NCI-H2029 treated with DMSO at 0.1 percent for 48 hours (cell line): ENCODE data around the gene LAMC3.

ENCODE experiments used
- DNase-seq: peaks from one replicate; lab custom pipeline; 2025; lab: John Stamatoyannopoulos, UW

LAMC3 gene

DNA sequence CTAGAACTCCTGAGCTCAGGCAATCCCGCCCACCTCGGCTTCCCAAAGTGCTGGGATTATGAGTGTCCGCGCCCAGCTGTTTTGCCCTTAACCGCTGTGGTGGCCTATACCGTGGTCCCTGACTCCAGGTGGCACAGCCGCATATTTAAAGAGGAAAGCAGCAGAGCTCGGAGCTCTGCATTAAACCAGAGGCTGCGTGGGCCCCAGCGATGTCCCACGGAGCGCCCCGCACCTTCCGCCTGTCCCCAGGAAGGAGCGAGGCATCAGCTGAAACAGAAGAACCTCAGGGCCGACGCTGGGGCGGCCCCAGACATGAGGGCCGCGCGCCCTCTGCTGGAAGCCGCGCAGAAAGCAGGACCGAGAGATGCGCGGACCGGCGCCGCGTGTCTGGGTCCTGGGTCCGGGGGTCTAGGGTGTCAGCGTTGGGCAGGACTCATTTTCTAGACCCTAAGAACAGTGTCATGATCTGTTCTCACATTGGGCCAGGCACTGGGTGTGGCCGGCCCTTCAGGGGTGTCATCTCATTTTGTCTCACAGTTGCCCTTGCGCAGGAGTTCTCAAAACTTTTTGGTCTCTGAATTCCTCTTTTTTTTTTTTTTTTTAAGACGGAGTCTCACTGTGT lies 37.7 kb downstream of the LAMC3 start:
- peak; percentile 25 for DNase-seq

GRCh38 chr9:131048332-131048731 lies 39.4 kb downstream of the LAMC3 start:
- DNase-seq, result no peak

DNA sequence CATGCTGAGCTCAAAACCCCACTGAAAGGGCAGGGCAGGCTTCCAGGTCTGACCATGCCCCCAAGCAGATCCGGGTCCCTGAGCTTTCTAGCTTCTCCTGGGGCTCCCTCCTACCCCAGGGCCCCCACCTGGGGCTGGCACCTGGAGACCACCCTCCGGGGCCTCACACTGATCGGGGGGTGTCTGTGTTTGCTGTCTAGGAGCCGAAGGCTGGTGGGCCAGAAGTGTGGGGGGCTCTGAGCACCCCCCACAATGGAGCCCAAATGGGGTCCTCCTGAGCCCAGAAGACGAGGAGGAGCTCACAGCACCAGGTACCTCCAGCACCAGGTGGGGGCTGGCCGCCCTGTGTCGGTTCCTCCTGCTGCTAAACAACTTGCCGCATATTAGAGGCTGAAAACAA lies 39.8 kb downstream of the LAMC3 start:
- DNase-seq, result no peak

DNA sequence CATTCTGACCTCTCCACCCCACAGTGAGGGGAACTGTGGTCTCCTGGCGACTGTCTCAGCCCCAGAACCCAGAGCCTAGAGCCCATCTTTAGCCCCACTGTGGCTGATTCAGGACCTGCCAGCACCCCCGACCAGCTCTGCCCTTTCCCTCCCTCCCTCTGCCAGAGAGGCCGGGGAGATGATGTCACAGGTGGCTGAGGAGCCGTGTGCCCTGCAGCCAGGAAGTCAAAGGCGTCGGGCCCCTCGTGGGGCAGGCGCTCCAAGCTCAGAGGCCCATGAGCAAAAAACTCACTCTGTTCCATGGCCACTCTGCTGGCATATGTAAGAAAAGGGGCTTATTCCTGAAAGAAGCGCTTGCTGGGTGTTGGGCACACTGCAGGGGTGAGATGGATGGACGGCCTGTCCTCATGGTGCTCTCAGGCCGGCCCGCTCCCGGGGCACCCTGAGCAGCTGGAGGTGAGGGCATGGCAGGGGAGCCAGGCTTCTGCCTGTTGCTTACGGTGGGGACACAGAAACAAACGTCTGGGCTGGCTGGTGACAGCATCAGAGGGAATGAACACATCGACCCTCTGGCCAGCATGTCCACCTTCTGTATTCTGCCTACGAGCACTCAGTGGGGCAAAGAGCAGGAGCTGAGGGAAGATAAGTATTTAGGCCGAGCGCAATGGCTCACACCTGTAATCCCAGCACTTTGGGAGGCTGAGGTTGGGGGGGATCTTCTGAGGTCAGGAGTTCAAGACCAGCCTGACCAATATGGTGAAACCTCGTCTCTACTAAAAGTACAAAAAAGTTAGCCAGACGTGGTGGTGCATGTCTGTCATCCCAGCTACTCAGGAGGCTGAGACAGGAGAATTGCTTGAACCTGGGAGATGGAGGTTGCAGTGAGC lies 41.1 kb downstream of the LAMC3 start:
- DNase-seq, result no peak

DNA sequence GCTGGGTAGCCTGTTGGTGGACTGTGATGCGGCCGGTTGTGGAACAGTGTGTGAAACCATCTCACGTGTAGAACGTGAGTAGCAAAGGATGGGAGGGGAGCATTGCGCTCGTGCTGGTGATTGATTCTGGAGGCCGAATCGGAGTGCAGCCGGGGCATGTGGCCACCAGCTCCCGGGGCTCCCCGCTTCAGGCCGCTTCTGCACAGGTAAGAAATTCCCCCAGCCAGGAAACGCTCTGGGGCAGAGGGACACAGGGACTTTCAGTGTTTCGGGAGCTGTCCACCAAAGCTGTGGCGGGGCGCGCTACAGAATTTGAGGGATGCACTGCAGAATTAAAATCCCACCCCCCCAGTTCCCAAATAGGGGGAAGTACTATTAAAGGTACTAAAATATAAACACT lies 41.9 kb downstream of the LAMC3 start:
- no peak for DNase-seq

DNA sequence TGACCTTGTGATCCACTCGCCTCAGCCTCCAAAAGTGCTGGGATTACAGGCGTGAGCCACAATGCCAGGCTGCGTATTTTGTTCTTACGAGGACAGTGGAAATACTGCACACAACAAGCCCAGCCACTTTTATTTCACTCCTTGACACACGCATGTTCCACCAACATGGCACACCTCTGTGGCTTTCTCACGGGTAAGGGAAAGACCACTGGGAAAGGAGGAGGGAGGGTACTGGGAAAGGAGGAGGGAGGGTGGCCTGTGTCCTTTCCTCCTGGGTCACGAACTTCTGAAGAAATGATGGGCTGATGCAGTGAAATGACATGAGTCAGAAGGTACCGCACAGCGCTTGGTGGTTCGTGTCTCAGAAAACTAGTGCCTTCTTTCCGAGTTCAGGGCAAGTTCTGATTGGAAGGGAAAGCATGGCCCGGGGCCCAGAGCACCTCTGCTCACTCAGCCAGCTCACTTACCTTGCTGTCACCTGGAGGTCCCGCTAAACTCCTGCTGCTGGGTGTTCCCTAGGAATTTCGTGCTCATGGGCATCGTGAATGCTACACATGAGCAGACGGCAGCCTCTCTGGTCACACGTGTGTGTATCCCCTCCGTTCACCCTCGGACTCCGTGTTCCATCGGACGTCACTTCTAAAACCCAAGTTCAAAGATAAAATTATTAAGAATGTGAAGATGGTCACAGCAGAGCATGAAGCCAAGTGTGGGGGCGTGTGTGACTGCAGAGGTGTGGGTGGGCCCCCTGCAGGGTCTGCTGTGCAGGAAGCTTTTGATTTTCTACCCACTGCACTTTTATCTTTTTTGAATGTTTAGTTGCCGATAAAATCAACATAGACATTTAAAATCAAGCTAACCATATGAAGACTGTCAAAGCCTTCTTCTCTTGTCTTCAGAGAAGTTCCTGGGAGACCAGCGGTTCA lies 42.9 kb downstream of the LAMC3 start:
- DNase-seq, result no peak

DNA sequence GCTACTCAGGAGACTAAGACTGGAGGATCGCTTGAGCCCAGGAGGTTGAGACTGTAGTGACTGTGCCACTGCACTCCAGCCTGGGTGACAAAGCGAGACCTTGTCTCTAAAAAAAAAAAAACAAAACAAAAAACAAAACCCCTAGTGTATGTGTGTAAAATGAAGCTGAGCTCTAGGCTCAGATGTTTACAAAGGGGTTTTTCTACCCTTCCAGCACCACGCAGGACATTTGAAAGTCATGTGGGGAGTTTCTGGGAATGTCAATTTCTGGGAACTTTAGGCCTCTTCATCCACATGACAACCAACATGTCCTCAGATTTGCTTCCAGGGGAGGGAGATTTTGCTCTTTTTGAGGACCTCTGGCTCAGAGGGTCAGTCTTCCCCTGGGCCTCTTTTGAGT lies 44.9 kb downstream of the LAMC3 start:
- DNase-seq, result no peak

GRCh38 chr9:131056781-131057506 lies 48.0 kb downstream of the LAMC3 start:
- DNase-seq, result no peak

DNA sequence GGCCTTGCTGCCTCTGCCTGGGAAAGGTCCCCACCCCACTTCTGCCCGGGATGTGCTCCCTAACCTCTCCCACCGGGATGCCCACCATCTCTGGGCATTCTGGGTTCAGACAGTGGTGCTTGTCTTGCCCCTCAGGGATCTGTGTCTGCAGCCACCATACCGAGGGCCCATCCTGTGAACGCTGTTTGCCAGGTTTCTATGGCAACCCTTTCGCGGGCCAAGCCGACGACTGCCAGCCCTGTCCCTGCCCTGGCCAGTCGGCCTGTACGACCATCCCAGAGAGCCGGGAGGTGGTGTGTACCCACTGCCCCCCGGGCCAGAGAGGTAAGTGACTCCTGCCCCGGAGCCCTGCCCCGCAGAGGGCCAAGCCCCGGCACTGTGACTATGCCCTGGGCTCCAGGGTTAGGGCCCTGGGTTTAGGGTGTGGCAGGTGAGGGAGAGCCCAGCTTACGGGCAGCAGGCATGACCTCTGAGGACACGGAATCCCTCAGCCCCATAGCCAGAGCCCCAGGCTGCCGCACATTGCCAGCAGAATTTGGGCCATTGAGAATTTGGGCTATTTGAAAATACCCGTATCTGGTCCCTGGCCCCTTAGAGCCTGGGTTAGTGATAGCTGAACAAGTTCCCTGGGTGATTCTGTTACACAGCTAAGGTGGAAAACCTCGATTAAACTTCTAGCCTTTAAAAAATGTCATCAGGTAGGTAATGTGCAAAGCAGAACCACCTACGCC lies 52.1 kb downstream of the LAMC3 start:
- DNase-seq, result no peak

- DNase-seq, result no peak
Measured at GRCh38 chr9:131062969-131063368, 54.0 kb downstream of the LAMC3 start.

DNA sequence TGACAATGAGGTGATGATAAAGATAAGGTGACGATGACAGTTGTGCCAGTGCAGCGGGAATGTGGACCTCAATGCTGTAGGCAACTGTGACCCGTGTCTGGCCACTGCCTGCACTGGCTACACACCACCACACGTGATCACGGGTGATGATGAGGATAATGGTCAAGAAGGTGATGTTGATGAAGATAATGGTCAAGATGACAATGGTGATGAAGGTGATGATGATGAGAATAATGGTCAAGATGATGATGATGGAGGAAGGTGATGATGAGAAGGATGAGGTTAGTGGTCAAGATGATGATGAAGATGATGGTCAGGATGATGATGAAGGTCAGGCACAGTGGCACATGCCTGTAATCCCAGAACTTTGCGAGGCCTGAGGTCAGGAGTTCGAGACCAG lies 56.6 kb downstream of the LAMC3 start:
- DNase-seq, result no peak

GRCh38 chr9:131067625-131068024 lies 58.7 kb downstream of the LAMC3 start:
- DNase-seq, result no peak

- DNase-seq, result no peak
Measured at GRCh38 chr9:131068076-131068816, 59.3 kb downstream of the LAMC3 start.

DNA sequence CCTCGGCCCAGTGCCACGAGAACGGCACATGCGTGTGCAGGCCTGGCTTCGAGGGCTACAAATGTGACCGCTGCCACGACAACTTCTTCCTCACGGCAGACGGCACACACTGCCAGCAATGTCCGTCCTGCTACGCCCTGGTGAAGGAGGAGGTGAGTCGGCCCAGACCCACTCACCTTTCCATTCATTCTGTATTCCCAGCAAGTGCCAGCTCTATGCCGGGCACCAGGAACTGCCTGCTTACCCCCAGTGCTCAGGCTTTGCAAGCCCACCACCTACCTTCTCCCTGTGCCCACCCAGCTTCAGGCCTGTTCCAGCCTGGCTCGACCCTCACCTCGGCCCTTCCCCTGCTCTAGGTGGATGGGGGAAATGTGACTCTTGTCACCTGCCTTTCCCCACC lies 60.7 kb downstream of the LAMC3 start:
- DNase-seq, result no peak

GRCh38 chr9:131072107-131072870 lies 63.3 kb downstream of the LAMC3 start:
- no peak for DNase-seq

DNA sequence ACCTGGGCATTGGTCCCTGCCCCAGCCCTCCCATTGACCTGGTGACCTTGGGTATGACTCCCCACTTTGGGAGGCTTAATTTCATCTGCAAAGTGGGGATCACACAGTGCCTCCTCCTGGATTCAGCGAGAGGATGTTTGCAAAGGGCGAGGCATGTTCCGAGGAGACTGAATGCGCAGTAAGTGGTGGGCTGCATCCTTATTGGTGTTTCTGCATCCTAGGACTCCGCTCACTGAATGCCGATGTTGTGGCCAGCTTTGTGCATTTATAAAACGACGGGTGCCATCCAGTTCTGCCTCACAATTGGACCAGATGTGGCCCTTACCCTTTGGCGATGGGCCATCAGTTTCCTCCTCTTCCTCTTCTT lies 63.9 kb downstream of the LAMC3 start:
- no peak for DNase-seq

- DNase-seq, result no peak
Measured at GRCh38 chr9:131076347-131077195, 67.6 kb downstream of the LAMC3 start.

DNA sequence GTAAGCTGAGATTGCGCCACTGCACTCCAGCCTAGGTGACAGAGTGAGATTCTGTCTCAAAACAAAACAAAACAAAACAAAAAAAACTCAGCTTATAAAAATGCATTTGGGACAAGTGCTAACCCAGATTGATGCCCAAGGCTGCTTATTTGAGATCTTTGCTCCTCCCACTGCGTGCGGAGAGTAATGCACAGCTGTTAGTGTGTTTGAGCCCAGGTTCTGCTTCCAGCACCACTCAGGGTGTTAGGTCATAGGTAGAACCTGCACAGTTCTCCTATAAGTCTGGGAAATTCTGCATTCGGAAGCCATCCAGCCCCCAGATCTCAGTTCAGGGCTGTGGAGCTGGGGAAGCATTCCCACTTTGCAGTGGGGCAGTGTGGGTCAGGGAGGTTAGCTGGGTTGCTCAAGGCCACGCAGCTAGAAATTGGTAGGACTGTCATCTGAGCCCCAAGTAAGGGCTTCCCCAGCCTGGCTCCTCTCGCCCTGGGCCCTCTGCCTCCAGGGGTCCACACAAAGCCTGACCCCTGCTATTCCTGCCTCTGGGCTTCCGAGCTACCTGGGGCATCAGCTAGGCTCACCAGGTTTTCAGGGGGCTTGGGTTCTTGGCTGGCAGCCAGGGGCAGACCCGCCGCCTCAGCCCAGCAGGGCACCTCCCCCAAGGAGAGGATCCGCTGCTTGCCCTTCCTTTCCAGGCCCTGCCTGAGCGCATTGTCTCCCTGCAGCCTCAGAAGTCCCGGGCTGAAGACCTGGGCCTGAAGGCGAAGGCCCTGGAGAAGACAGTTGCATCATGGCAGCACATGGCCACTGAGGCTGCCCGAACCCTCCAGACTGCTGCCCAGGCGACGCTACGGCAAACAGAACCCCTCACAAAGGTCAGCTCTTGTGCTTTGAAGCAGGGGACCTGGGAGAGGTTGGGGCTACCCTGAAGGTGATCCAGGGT lies 69.7 kb downstream of the LAMC3 start:
- no peak for DNase-seq
